ENCODE data around the gene SERTAD4.
A peak's percentile ranks its signal among the peaks of the same experiment; 100 is the strongest.

SERTAD4 gene

DNA sequence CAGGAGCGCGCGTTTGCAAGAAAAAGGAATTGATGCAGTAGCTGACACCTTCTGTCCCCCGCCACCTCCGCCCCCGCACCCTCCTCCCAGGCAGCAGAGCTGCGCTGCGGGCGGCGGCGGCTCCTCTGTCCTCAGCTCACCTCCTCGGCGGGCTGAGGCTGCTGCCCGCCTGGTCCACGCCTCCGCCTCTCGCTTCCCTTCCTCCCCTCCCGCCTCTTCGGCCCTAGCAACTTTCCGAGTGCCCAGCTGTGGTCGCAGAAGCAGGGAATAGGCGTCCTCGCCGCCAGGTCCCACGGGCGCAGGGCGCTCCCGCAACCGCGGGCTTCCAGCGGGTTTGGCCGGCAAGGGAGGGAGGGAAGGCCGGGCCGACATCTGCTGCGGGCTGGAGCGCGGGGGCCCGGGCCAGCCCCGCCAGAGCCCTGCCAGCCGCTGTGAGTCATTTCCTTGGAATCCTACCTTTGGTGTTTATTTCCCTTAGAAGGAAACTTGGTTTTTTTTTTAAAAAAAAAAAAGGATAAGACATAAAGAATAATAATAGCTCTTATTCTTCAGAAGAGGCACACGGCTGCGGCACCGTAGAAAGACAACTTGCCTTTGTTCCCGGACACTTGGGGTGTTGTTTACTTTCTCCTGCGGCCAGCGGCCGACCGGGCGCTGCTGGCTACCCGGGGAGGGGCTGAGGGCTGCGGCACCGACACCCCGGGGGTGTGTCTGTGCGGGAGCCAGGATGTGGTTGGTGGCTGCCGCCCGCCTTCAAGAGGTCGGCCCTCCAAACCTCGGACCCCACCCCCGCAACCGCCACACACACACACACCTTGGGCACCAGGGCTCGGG is 1.1 kb downstream of the SERTAD4 start:
- DNase-seq, result no peak

DNA sequence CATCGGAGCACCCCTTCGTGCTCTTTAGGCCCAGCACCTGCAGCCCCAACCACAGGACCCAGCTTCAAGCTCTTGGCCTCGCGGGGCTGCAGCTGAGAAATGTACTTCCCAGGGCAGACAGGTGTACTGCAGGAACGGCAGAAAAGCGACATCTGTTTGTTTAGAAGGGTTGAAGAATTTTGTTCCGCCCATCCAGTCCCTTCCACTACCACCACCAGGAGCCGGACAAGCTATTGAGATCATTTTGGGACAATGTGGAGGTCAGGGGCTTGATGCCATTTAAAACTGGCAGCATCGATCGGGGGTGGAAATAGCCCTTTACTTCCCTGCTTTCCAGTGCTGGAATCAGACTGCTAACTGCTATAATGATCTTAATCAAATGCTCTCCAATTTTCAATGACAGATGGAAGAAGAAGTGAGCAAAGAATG is 1.7 kb downstream of the SERTAD4 start:
- no peak for DNase-seq

DNA sequence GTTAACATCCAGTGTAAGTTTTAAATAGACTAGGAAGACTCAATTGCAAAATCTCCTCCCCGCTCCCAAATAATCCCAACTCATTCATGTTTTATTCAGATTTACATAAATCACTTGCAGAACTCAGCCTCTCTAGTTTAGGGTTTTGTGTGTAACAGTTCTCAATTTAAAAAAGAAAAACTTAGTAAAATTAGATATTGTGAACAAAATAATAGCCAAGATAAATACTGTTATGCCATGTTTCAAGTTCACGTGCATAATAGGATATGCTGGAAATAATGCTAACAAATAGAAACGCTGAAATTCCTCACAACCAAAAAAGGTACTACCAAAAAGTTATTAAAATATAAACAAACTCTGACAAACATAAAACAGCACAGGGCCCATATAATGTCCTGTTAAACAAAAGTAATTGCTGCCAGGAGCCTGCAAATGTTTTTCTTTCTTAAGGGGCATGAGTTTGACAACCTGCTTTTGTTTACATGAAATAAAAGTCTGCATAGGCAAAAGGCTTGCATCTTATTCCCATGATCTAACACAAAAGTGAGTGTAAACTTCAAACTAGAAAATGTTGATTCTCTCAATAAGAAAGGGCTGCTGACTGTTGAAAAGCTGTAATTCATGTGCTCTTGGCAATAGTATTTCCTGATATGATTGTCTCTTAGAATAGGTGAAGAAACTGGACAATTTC is 2.9 kb downstream of the SERTAD4 start:
- DNase-seq, result no peak

DNA sequence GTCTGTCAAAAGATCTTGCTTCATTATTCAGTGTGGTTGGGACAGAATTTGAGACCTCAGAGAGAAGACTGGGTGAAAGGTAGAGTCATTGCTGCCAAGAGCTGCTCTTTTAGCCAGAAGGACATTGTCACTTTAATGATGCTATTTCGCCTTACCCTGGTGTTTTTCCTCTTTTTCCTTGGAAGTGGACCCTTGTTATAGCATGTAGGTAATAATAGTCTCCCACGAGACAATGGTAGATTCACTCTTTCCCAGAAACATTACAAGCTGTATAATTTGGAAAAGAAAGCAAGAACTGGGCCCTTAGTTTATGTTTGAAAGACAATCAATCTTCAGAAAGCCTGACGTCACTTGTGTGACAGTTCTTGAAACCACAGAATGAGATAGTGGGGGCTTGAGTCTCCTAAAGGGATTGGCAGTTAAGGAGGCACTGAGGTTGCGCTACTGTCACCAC is 3.8 kb downstream of the SERTAD4 start:
- no peak for DNase-seq

DNA sequence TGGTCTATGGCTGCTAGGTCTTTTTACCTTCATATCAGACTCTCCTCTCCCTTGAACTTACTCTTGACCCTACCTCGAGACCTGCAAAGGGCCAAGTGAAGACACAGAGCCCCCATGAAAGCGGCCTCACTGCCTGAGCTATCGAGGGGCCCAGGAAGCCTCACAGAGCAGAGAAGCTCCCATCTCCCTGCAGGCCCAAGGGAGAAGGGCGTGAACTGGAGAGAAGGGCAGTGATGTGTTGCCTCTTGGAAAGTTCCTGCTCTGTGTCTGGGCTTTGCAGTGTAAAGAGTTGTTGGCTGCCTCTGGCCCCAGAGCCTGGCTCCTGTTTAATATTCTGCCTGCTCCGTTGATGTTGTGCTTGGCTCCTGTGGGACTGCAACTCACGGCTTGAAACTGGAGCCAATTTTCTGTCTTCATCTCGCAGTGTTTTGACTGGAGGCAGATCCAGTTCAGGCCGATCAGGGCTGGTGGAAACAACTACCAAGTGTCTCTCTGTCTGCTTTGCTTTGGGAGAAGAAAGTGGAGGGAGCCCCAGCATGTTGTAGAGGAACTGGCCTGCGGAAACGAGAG is 4.3 kb downstream of the SERTAD4 start:
- no peak for DNase-seq

DNA sequence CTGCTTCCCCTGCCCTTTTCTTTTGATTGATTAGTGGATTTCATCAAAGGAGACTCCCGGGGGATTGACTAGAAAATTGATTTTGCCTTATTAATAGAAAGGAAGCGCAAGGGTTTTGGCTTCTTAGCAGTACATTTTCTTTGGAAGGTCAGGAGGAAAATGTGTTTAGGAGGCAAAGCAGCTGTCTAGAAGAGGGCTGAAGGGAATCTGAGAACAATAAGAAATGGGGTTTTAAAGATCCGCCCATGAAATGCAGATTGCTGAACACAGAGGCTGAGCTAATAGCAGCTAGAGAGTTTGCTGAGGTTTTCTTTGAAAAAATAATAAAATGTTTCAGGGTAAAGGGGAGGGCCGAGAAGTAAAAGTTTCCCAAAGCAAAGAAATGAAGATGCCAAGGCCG is 4.9 kb downstream of the SERTAD4 start:
- DNase-seq, result no peak

DNA sequence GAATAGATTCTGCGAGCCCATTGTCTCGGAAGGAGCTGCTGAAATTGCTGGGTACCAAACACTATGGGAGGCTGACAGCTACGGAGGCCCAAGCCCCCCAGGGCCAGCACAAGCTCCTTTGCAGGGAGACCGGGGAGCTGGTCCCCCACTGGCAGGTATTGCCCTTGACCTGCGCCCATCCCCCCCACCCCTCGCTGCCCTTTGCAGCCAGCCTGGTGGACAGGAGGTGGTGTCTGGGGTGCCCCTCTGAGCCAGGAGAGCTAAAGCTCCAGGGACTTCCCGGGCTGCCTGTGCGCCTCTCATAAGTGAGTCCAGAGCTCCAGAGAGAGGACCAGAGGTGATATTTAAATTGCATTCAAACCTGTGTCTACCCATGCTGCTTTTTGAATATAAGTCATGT is 5.4 kb downstream of the SERTAD4 start:
- DNase-seq, result no peak

DNA sequence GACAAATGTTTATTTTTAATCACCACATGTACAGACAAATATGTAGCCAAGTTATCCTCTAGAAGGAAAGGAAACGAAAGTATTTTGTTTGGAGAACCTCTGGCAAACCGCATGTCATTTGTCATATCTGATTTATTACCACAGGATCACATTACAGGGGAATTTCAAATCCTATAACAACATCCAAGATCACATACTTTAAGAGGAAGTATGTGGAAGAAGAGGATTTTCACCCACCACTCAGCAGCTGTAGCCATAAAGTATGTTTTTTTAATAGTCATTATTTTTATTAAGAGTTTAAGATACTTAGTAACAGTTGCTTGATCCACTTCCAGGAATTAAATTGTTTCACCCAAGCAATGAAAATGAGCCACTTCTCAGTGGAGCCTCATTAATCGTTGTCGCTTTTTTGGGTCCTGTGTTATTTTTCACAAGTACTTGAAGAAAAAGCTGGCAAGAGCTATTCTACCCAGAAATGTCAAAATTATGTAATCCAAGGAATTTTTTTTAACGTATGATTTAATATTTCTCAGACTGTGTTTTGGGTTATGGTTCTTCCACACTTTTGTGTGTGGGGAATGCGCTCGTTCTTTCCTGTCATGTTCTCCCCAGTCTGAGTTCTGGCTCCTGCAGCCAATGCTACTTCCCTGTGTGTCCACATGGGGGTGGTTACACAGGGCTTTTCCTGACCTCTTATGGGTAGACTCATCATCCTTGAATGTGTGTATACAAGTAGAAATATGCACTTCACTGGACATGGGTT is 6.9 kb downstream of the SERTAD4 start:
- DNase-seq, result no peak

DNA sequence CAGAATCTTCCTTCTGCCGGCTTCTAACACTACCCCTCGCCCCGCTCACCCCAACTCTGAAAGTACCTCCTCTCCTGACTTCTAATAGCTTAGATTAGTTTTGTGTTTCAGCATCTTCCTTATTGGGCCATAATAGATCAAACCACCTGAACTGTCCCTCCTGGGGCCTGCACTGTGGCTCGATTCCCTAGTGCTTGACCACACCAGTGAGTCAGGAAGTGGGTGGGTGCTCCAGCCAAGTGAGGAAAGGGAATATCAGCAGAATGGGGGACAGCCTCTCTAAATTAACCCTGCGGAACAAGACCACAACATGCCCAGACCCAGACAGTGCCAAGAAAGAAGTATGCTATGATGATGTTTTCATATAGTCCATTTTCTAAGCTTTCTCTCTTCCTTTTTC is 8.5 kb downstream of the SERTAD4 start:
- DNase-seq, result no peak

DNA sequence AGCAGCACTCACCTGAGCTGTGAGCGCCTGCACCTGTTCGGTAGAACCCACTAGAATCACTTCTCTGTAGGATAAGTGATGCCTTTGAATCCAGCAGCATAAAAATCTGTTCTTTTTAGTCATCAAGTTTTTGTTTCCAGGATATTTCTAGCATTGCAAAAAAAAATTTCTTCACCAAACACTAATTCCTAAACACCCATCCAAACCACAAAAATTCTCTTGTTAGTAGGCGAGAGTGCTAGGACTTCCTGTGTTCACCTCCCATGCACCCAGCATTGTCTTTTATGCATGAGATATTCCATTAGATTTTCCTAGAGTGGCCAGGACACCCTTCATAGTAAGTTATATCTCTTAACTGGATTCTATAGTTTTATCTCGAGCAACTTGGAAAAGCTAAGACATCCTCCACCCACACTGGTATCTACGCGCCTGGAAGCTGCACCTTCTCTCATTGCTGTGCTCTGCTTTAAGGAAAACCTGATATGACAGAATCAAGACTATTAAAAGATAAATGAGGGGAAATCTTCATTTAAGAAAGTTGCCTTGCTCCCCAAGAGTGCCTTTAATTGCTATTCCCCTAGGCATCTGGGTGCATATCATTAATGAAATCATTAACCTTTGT is 12.3 kb downstream of the SERTAD4 start:
- DNase-seq, result no peak

DNA sequence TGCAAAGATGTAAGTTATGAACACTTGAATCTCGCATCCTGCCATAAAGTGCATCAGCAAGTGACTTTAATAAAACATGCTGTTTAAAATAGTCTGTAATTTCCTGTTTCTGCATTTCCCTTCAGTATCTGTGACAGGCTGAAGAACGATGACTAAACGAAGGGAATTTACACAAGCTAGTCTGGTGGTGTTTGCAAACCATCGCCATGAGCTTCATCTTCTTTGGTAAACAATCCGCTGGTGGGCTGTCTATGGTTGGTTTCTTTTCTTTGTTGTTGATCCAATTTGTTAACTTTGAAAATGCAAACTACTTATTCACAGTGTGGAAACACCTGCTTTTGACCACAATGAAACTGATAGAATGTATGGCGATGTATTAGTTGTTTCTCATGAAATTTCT is 13.9 kb downstream of the SERTAD4 start:
- no peak for DNase-seq

DNA sequence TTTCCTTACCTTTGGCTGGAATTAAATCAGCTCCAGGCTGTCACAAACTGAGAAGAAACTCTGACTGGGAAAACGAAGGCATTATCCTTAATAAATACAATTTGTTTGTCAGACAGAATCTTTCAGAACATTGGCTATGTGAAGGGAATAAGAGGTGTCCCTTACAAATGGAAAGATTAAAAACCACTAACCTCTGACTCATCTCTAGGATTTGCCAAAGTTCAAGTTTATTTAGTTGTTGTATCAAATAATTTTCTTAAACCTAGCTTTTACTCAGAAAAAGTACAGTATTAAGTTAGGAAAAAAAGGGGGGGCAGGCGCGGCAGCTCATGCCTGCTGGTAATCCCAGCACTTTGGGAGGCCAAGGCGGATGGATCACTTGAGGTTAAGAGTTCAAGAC is 15.7 kb downstream of the SERTAD4 start:
- no peak for DNase-seq

DNA sequence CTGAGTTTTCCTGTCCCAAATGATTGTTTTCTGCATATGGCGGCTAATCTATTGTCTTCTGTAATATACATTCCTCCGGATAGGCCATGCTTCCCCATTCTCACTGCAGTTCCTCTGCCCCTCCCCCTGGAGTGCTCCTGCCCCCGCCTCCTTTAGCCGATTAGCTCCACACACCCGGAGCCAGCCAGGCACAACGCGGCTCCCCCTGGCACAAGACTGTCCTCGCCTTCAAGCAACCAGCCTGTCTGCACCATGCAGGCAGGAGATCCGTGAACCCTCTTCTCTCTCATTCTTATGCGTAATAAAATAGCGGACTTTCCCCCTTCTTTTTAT is 18.0 kb downstream of the SERTAD4 start:
- DNase-seq, result no peak

DNA sequence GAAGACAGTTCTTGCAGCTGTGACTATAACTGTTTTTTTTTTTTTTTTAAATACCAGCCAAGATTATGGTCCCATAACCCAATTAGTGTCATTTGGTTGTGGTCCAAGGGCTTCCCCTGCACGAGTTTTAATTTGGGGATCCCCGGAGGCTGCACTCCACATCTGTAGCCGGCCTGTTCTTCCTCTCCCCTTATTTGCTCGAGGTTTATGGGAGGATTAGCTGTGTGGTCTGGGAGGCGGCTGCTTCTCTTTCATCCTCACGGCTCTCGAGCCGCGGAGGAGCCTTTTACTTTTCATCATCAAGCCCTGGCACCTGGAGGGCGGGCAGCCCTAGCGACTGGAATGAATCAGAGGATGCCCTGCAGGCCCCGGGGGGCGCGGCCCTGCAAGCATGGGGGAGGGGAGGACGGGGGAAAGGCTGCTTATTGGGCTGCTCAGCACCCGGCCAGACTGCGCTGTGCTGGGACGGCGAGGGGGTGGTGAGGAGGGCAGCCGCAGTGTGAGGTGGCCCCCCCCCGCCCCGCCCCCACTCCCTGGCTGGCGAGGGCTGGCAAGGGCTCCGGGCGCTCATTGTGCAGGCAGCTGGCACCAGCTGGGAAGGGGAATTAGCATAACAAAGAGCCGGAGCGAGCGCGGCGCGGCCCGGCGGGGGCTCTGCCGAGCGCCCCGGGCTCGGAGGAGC is 18.5 kb downstream of the SERTAD4 start:
- DNase-seq, result peak; percentile 60

DNA sequence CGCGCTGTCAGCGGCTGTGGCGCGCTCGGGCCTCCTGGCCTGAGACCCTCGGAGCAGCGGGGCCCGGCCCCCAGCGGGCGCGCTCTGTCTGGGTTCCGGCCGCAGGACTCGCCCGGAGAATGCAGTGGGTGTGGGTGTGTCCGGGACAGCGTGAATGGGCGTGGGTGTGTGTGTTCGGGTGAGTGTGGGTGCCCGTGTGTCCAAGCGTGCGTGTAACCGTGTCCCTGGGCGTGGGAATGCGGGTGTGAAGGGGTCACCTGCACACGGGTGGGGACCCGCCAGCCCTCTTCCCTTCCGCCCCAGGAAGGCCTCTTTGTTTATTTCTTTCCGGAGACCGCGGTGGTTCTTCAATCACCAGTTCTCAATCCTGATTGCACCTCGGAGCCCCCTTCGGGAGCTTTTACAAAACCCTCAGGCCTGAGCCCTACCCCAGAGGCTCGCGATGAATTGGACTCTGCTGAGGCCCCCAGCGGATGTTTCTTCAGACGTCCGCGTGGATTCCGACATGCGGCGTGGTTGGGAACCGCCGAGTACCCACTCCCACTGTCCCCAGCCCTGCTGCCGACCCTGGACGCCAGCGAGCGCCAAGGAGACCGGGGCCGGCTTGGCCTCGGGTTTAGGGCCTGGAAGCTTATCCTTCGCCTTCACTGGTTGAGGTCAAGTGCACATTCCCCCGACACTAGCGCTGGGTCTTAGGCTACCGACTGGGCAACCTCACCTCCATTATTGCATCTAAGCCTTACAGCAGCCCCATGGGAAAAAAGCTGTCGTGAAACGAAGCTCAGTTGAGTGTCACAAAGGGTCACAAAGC is 19.3 kb downstream of the SERTAD4 start:
- DNase-seq, result no peak

DNA sequence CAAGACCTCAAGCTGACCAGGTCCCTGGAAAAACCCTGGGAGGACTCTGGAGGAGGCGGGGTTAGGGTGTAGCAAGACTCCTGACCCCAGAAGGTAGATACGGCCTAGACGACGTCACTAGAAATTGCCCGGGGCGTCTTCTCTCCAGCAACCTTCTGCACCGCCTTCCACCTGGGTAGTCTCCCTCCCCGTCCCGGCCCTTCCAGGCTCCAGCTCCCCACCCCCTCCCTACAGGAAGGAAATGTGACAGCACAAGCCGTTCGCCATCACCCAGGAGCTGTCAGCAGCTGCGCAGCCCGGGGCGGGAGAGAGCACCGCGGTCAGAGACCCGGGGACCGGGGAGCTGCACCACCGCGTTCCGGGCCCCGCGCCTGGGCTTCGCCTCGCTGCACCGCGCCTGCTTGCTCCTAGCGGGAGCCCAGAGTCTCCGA is 20.0 kb downstream of the SERTAD4 start:
- DNase-seq, result no peak

DNA sequence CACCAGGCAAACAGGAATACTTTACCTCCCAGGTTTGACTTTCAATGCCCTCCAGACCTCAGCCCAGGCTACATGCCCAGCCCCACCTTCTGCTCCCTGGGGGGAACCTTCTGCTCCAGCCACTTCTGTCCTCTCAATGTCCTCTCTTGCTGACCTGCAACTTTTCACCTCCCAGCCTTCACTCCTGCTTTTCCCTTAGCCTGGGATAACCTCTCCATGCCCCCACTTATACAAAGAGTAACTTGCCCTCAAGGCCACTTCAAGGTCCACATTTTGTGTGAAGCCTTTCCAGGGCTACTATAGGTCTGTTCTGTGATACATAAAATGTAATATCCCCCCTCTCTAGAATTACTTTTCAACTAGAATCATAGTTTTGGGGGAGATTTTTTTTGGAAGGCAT is 21.7 kb downstream of the SERTAD4 start:
- no peak for DNase-seq

DNA sequence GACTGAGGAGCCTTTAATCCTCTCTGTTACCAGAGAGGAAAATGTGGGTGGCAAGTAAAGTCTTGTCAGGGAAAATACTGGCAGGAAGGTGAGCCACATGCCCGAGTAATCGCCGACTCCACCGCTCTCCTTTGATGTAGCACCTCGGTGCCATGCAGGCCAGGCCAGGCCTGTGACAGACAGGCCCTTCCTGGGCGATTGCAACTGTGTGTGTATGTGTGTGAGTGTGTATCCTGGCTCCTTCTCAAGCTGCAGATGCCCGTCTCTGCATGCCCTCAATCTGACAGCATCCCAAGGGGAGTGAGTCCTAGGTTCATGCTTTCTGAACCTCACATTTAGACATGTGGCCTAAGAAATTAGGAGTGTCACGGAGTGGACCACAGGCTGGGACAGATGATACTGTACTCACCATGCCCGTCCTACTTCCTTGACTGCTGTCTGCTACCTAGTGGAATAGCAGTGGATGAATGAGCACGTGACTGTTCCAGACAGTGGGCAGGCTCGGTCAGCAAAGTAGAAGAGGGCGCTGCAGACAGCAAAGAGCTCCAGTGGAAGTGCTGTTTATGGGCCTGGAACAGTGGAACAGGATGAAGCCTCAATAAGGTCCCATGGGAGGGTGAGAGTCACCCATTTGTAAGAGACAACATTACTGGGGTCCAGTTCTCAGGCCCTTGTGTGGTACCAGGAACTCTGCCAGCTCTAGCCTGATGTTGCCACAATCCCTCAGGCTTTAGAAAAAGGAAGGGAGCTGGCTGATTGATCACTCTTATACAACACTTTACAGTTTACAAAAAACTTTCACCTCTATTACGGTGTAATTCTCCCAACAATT is 25.3 kb downstream of the SERTAD4 start:
- DNase-seq, result no peak

DNA sequence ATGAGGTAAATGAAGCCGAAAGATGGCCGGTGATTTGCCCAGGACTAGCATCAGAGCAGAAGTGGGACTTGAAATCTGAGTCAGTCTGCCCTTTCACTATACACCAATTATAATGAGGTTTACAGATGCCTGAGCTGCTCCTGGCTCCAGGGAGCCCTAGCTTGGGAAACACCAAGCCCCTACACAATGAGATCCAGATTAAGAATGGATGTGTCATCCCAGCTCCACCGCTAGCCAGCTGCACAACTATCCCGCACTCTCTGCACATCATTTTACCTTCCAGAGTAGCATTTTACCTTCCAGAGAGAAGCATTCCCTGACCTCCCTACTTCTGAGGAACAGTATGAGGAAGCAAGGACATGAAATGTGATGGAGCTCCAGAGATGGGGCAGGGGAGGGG is 27.0 kb downstream of the SERTAD4 start:
- no peak for DNase-seq

DNA sequence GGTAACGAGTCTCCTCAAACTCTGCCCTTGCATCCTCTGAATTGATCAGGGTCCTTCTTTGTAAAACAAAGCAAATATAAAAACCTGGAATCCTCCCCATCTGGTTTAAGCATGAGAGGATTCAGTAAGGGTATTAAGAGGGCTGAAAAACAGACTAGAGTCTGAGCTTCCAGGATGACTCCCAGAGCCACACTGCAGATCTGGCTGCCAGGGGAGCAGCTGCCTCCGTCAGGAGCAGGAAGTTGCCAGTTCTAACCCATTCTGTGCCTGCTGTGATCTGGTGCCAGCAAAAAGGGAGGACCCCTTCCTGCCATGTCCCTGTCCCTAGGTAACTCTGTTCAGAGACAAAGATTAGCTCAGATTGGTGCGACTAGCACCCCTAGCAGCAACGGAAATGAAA is 27.5 kb downstream of the SERTAD4 start:
- no peak for DNase-seq

Measured in activated CD8-positive, alpha-beta memory T cell treated with anti-CD3 and anti-CD28 coated beads for 24 hours (primary cell).